Renal pelvis (tissue), 4 donors: ENCODE results near the gene ERCC6. TPM values are rescaled to one million over a fixed set of nuclear protein-coding genes. Genes with fewer than 3 reads are reported as not detected.
A peak's percentile ranks its signal among the peaks of the same experiment; 100 is the strongest.

ENCODE experiments used
- DNase-seq: peaks from one replicate; pipeline ENCODE4 v3.0.0-alpha.2; 2013
- polyA plus RNA-seq, 3 donors: library from polyadenylated mRNA; unstranded; fragments of 120-200 nt; gene quantifications; one replicate each; pipeline ENCODE4 v1.2.1, GENCODE V29; 2013; ENCODE audit not compliant: insufficient read length in 3 of 3

The ERCC6 gene
- polyA plus RNA-seq, 3 donors = 13.7 to 18.6 (median 17.8) TPM

- DNase-seq = no peak
Measured at GRCh38 chr10:49552277-49552676, 13.4 kb upstream of the ERCC6 start.

GRCh38 chr10:49550563-49550962 is 11.6 kb upstream of the ERCC6 start:
- DNase-seq = no peak

GRCh38 chr10:49549640-49550346 is 10.9 kb upstream of the ERCC6 start:
- no peak for DNase-seq

- no peak for DNase-seq
Measured at GRCh38 chr10:49543604-49544003, 4.7 kb upstream of the ERCC6 start.

GRCh38 chr10:49542353-49542752 is 3.4 kb upstream of the ERCC6 start:
- DNase-seq = no peak

GRCh38 chr10:49541762-49542161 is 2.8 kb upstream of the ERCC6 start:
- DNase-seq = no peak

- DNase-seq = no peak
Measured at GRCh38 chr10:49540056-49540797, 1.3 kb upstream of the ERCC6 start.

GRCh38 chr10:49539320-49539885 is 482 bp upstream of the ERCC6 start:
- DNase-seq = peak; percentile 44

- no peak for DNase-seq
Measured at GRCh38 chr10:49534670-49535381, 4.1 kb downstream of the ERCC6 start.

GRCh38 chr10:49532461-49532860 is 6.5 kb downstream of the ERCC6 start:
- no peak for DNase-seq

GRCh38 chr10:49528977-49529506 is 9.9 kb downstream of the ERCC6 start:
- no peak for DNase-seq

GRCh38 chr10:49527850-49528249 is 11.1 kb downstream of the ERCC6 start:
- DNase-seq = no peak

GRCh38 chr10:49527061-49527460 is 11.9 kb downstream of the ERCC6 start:
- DNase-seq = no peak

GRCh38 chr10:49526619-49527018 is 12.3 kb downstream of the ERCC6 start:
- no peak for DNase-seq

- DNase-seq = no peak
Measured at GRCh38 chr10:49524496-49524895, 14.4 kb downstream of the ERCC6 start.

- no peak for DNase-seq
Measured at GRCh38 chr10:49523301-49523700, 15.6 kb downstream of the ERCC6 start.

GRCh38 chr10:49521062-49521461 is 17.9 kb downstream of the ERCC6 start:
- no peak for DNase-seq

- no peak for DNase-seq
Measured at GRCh38 chr10:49520122-49520775, 18.7 kb downstream of the ERCC6 start.

- no peak for DNase-seq
Measured at GRCh38 chr10:49519717-49520116, 19.2 kb downstream of the ERCC6 start.

GRCh38 chr10:49518982-49519578 is 19.8 kb downstream of the ERCC6 start:
- DNase-seq = peak; percentile 39

- DNase-seq = no peak
Measured at GRCh38 chr10:49518566-49518965, 20.4 kb downstream of the ERCC6 start.
